ENCODE results near the gene RRP9. TPM values are rescaled to one million over a fixed set of nuclear protein-coding genes. Genes with fewer than 3 reads are reported as not detected.

The RRP9 gene
- total RNA-seq, 2 experiments from 2014 or later, result 6.4 to 7.6 TPM

DNA sequence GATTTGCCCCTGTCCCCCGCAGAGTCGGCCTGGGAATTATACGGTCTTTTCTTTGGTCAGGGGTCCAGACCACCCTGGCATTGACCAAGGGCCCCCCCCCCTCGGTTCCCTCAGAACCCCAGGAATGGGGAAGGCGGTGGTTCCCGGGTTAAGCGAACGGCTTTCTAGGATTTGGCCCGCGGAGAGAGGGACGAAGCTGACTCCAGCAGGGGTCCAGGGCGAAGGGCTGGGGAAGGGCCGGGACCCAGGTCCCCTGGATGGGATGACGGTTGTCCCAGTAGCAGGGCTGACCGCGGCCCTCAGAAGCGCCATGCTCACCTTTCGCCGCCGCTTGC lies 274 bp downstream of the RRP9 start:
- POLR2A ChIA-PET, result interaction anchor here (0.6 to 3.4 kb wide), 11 partner anchors 26 to 116 kb away, joined by 3 to 35 read pairs (median 5); partner anchors contain the start of genes ABHD14A, ABHD14B, ACY1 and PCBP4
- TF ChIP-seq, protein P1, sequence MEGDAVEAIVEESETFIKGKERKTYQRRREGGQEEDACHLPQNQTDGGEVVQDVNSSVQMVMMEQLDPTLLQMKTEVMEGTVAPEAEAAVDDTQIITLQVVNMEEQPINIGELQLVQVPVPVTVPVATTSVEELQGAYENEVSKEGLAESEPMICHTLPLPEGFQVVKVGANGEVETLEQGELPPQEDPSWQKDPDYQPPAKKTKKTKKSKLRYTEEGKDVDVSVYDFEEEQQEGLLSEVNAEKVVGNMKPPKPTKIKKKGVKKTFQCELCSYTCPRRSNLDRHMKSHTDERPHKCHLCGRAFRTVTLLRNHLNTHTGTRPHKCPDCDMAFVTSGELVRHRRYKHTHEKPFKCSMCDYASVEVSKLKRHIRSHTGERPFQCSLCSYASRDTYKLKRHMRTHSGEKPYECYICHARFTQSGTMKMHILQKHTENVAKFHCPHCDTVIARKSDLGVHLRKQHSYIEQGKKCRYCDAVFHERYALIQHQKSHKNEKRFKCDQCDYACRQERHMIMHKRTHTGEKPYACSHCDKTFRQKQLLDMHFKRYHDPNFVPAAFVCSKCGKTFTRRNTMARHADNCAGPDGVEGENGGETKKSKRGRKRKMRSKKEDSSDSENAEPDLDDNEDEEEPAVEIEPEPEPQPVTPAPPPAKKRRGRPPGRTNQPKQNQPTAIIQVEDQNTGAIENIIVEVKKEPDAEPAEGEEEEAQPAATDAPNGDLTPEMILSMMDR (IDR thresholded peaks at IDR 0.05), result no peak
- Mint-ChIP-seq H3K27me3 (no peaks in the 10 kb centered on the region), H3K36me3 (ENCODE audit: low read depth) (peaks cover 46% of the 10 kb centered on the region), H3K4me3 (peak overlapping the region; percentile 95), H3K4me1 (ENCODE audit: low read depth) (peaks cover 36% of the 10 kb centered on the region), H3K9me3 (no peaks in the 10 kb centered on the region), H3K27ac (peak overlapping the region; percentile 81)
- H3K4me1 ChIP-seq (ENCODE audit: insufficient read depth, low read length), result peaks cover 32% of the 10 kb centered on the region
- ATAC-seq (ENCODE audit: poor library complexity) (no peak), DNase-seq (no peak)
- H3K27me3 ChIP-seq (ENCODE audit: control insufficient read depth in 1 of 2, insufficient read depth in 2 of 2, low read length in 2 of 2), result no peaks in the 10 kb centered on the region
- peak overlapping the region in 1 of 2 donors; percentile 3 for H3K27ac ChIP-seq (ENCODE audit: low read depth in 1 of 2, low read length in 2 of 2)
- intact Hi-C loops (cut with DNase I, micrococcal nuclease), result loop anchor here in 1 of 2 experiments (5.0 to 10.0 kb wide), 2 partner anchors 439 to 557 kb away; partner anchors contain the start of genes DCAF1 and MANF
- CTCF ChIA-PET, result interaction anchor here (0.6 to 2.5 kb wide), 9 partner anchors 16 to 1461 kb away, joined by 3 to 18 read pairs (median 6); partner anchors contain the start of genes ABHD14B, ACY1 and RPL29
- H3K9me3 ChIP-seq (ENCODE audit: control insufficient read depth in 1 of 2, insufficient read depth in 1 of 2, low read length in 2 of 2), result no peaks in the 10 kb centered on the region
- peaks cover 29% of the 10 kb centered on the region for H3K36me3 ChIP-seq (ENCODE audit: insufficient read depth, low read length)
- peak overlapping the region; percentile 89 for H3K4me3 ChIP-seq (ENCODE audit: low read length)

DNA sequence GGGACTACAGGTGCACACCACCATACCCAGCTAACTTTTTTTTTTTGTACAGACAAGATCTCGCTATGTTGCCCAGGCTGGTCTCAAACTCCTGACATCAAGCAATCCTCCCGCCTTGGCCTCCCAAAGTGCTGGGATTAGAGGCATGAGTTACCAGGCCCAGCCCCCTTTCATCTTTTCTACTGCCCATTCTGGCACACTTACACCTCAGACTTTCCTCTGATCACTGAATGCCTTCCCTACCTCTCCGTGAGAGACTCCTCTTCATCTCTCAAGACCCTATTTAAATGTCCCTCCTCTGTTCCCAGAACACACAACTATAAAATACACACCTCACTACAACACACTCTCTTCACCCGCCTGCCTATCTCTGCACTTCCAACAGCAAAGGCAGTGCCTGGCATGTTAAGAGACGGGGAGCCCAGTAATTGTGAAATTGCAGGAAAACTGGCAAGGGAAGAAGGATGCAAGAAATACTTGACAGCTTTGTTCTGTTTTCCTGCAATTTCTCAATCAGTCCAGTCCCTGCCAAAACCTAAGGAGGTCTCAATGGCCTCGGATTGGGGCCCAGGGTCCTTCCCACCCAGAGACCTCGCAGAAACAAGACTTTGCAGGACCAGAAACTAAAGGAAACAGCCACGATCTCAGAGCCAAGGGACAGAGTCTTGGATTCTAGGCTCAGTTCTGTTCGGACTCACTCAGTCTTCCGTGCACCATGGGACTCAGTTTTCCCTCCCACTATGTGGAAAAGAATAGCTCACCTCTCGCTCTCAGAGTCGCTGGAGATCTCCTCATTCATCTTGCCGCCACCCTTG lies 849 bp downstream of the RRP9 start:
- Mint-ChIP-seq H3K27ac (peak overlapping the region; percentile 58), H3K4me1 (ENCODE audit: low read depth) (peaks cover 36% of the 10 kb centered on the region), H3K36me3 (ENCODE audit: low read depth) (peaks cover 52% of the 10 kb centered on the region), H3K27me3 (no peaks in the 10 kb centered on the region), H3K9me3 (no peaks in the 10 kb centered on the region), H3K4me3 (peak overlapping the region; percentile 95)
- Histone ChIP-seq H3K4me1 (ENCODE audit: insufficient read depth, low read length) (peaks cover 32% of the 10 kb centered on the region), H3K36me3 (ENCODE audit: insufficient read depth, low read length) (peaks cover 34% of the 10 kb centered on the region), H3K27ac (ENCODE audit: low read depth in 1 of 2, low read length in 2 of 2) (peak overlapping the region in 1 of 2 donors; percentile 3), H3K27me3 (ENCODE audit: control insufficient read depth in 1 of 2, insufficient read depth in 2 of 2, low read length in 2 of 2) (no peaks in the 10 kb centered on the region), H3K9me3 (ENCODE audit: control insufficient read depth in 1 of 2, insufficient read depth in 1 of 2, low read length in 2 of 2) (no peaks in the 10 kb centered on the region), H3K4me3 (ENCODE audit: low read length) (peak overlapping the region; percentile 89)
- intact Hi-C loops (cut with DNase I, micrococcal nuclease), result loop anchor here in 1 of 2 experiments (5.0 to 10.0 kb wide), 2 partner anchors 439 to 556 kb away; partner anchors contain the start of genes DCAF1 and MANF
- ATAC-seq (ENCODE audit: poor library complexity), result no peak
- TF ChIP-seq, protein P1 (IDR thresholded peaks at IDR 0.05), result no peak
- POLR2A ChIA-PET, result interaction anchor here (0.6 to 3.4 kb wide), 11 partner anchors 26 to 117 kb away, joined by 3 to 35 read pairs (median 5); partner anchors contain the start of genes ABHD14A, ABHD14B, ACY1 and PCBP4
- DNase-seq, result no peak
- CTCF ChIA-PET, result interaction anchor here (0.6 to 2.5 kb wide), 9 partner anchors 17 to 1460 kb away, joined by 3 to 18 read pairs (median 6); partner anchors contain the start of genes ABHD14B, ACY1 and RPL29

DNA sequence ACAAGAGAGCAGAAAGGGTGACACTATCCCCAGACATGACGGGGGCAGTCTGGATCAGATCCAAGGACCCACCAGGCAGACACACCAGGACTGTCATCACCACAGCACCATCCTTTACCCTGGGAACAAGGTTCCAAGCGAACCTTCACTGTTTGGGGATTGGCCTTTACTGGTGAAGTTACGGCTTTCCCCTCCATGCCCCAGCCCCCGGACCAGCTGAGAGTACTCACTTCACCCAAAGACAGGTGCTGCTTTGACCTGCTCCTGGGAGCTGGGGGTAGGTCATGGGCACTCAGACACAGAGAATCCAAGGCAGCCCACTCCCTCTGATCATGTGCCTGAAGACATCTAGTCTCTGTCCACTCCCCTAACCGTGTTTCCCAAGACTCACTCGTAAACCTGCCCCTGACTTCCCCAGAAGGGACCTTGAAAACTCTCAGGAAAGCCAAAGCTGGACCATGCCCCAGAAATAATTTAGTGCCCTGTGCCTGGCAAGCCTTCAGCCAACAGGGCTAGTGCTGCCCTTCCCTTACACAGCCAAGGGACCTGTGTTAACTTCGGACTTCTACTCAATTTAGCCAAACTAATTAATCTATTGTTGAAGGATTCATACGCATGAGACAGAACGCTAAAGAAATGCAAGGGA lies 2.8 kb downstream of the RRP9 start:
- H3K9me3 ChIP-seq (ENCODE audit: control insufficient read depth in 1 of 2, insufficient read depth in 1 of 2, low read length in 2 of 2), result no peaks in the 10 kb centered on the region
- no peaks in the 10 kb centered on the region for H3K27me3 ChIP-seq (ENCODE audit: control insufficient read depth in 1 of 2, insufficient read depth in 2 of 2, low read length in 2 of 2)
- no peaks in the 10 kb centered on the region for H3K27me3 Mint-ChIP-seq
- peaks cover 52% of the 10 kb centered on the region for H3K36me3 ChIP-seq (ENCODE audit: insufficient read depth, low read length)
- intact Hi-C loops (cut with DNase I, micrococcal nuclease), result no loop called here
- TF ChIP-seq, protein P1 (IDR thresholded peaks at IDR 0.05), result no peak
- H3K4me3 Mint-ChIP-seq, result peak overlapping the region; percentile 55
- peak in 1 of 14 experiments; percentile 16 for DNase-seq
- peaks cover 71% of the 10 kb centered on the region for H3K36me3 Mint-ChIP-seq (ENCODE audit: low read depth)
- ChIA-PET POLR2A (no interaction called here), CTCF (no interaction called here)
- no peak overlapping the region for H3K4me3 ChIP-seq (ENCODE audit: low read length)
- H3K9me3 Mint-ChIP-seq, result no peaks in the 10 kb centered on the region
- no peak overlapping the region for H3K27ac Mint-ChIP-seq
- no peak overlapping the region for H3K27ac ChIP-seq (ENCODE audit: low read depth in 1 of 2, low read length in 2 of 2)
- H3K4me1 ChIP-seq (ENCODE audit: insufficient read depth, low read length), result peaks cover 32% of the 10 kb centered on the region
- H3K4me1 Mint-ChIP-seq (ENCODE audit: low read depth), result peaks cover 36% of the 10 kb centered on the region
- no peak for ATAC-seq (ENCODE audit: poor library complexity)

Measured in CD4-positive, alpha-beta T cell (primary cell).